Prostate gland (tissue), 2 donors: ENCODE measurements around the gene DNM3. TPM values are rescaled to one million over a fixed set of nuclear protein-coding genes. Genes with fewer than 3 reads are reported as not detected.
A peak's percentile ranks its signal among the peaks of the same experiment; 100 is the strongest.

Experiments
- DNase-seq: peaks from one replicate; pipeline ENCODE4 v3.0.0-alpha.2; 2019; ENCODE audit warnings: low spot score
- H3K27ac ChIP-seq, 2 donors: fragments of 200-600 bp; sonication (generic); 2 replicates each; pipeline ENCODE4 v1.5.1; 2017 to 2019
- H3K27me3 ChIP-seq: fragments of 200-600 bp; sonication (generic); replicated peaks from 2 replicates; pipeline ENCODE4 v1.5.1; 2019; ENCODE audit not compliant: insufficient read depth
- H3K36me3 ChIP-seq, 2 donors: fragments of 200-600 bp; sonication (generic); 1 replicate in 1 of 2; 2 replicates in 1 of 2; pipeline versions ENCODE4 v1.5.1 to v1.8.1; 2017 to 2019
- H3K4me1 ChIP-seq: fragments of 200-600 bp; sonication (generic); replicated peaks from 2 replicates; pipeline ENCODE4 v1.5.1; 2019
- H3K4me3 ChIP-seq, 2 donors: fragments of 200-600 bp; sonication (generic); 2 replicates each; pipeline ENCODE4 v1.5.1; 2017 to 2019
- H3K9me3 ChIP-seq: fragments of 200-600 bp; sonication (generic); 2 replicates; pipeline ENCODE4 v1.5.1; 2017
- CTCF ChIP-seq, 4 experiments: fragments of 200-600 bp in 2 of 4; fragments of 450-650 bp in 2 of 4; sonication (generic) in 2 of 4; IDR thresholded peaks; 1 replicate in 3 of 4; 2 replicates in 1 of 4; pipeline ENCODE4 v1.5.1; 2016 to 2019; ENCODE audit warnings: antibody characterized with exemption in 4 of 4, mild to moderate bottlenecking in 2 of 4, moderate library complexity in 2 of 4
- POLR2A ChIP-seq: fragments of 450-650 bp; IDR thresholded peaks from one replicate; pipeline ENCODE4 v1.6.1; 2016; ENCODE audit warnings: antibody characterized with exemption, mild to moderate bottlenecking
- POLR2AphosphoS5 ChIP-seq: sonication (generic); formaldehyde crosslinking; IDR thresholded peaks from one replicate; pipeline ENCODE4 v1.6.1; 2017; ENCODE audit warnings: antibody characterized with exemption
- whole genome bisulfite sequencing: methylation state at CpG from one replicate; pipeline ENCODE4 v1.1.5; 2018; 5-methylcytosine and 5-hydroxymethylcytosine counted together
- intact Hi-C: fragments of 100-400 bp; cut with DNase I; formaldehyde crosslinking; loops from one replicate; pipeline ENCODE4 v1.14.2; 2022
- total RNA-seq, 2 donors: library from RNA; depleted of rRNA; stranded (reverse); fragments of >200 nt; gene quantifications; one replicate each; pipeline ENCODE4 v1.1.0, GENCODE V29; 2016

Gene DNM3
- total RNA-seq, 2 donors from 2014 or later: 2.3 to 5.3 TPM

GRCh38 chr1:172089768-172090510 lies 248.6 kb downstream of the DNM3 start:
- Histone ChIP-seq H3K4me1 (no peaks in the 10 kb centered on the region), H3K36me3 (peaks cover 0 to 2% of the 10 kb centered on the region in 2 donors), H3K27me3 (no peaks in the 10 kb centered on the region), H3K27ac (no peak overlapping the region), H3K4me3 (no peak overlapping the region), H3K9me3 (no peaks in the 10 kb centered on the region)
- TF ChIP-seq POLR2A (no peak), CTCF (IDR thresholded peaks at IDR 0.05) (peak in 3 of 4 experiments; percentile 44 to 48 (median 45))
- 65% methylated on average over 7 of the region's 7 CpGs for WGBS
- intact Hi-C loops: loop anchor here (2.0 kb wide), 1 partner anchor 311 kb away; no protein-coding TSS in a partner anchor
- peak; percentile 25 for DNase-seq

DNA sequence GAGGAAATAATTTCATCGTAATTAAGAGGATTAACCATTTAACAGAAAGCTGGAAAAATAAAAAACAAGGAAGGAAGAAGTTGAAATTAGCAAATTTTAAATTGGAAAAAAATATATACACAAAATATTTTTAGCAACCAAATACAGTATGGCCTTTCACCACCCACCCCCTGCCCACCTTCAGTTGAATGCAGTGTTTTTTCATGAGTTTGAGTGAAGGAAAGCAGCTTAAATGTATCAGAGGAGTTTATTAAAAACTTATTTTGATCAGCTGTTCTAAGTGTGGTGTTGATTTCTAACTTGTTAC lies 249.2 kb downstream of the DNM3 start:
- intact Hi-C loops: loop anchor here (2.0 kb wide), 1 partner anchor 310 kb away; no protein-coding TSS in a partner anchor
- Histone ChIP-seq H3K4me3 (no peak overlapping the region), H3K27me3 (no peaks in the 10 kb centered on the region), H3K36me3 (peaks cover 0 to 2% of the 10 kb centered on the region in 2 donors), H3K4me1 (no peaks in the 10 kb centered on the region), H3K9me3 (no peaks in the 10 kb centered on the region), H3K27ac (no peak overlapping the region)
- 55% methylated on average over 1 of the region's 1 CpG for whole genome bisulfite sequencing
- no peak for DNase-seq
- no peak for TF ChIP-seq POLR2AphosphoS5
- no peak for TF ChIP-seq CTCF (IDR thresholded peaks at IDR 0.05)
- no peak for TF ChIP-seq POLR2A

DNA sequence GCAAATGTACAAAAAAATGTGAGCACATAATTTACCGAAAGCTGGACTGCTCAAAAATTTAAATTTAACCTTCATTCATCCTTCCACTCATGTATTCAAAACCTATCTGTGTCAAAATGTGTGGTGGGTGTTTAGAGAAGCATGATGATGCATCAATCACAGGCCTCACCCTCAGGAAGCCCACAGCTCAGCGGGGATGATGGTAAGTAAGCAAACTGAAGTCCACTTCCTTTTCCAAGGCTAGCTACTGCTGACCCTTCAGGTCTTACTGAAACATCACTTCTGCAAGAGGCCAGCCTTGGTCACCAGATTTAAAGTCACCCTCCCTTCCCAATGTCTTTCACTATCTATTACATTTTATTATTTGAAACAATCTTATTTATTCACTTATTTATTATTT lies 254.5 kb downstream of the DNM3 start:
- H3K36me3 ChIP-seq: peaks cover 0 to 2% of the 10 kb centered on the region in 2 donors

DNA sequence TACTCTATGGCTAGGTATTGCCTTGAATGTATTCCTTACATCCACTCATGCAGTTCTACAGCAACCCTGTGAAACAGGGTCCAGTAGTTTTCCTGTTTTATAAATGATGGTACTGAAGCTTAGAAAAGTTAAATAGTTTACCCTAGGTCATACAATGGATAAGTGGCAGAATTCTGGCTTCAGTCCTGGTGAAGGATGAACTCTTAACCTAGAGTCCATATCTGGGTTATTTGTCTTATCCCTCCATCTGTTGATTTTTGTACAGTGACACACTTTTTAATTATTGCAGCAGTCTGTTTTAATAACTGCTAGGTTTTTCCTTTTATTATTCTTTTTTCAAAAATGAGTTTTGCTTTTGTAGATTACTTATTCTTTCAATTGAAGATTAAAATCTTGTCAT lies 263.9 kb downstream of the DNM3 start:
- H3K4me3 ChIP-seq: no peak overlapping the region
- no peaks in the 10 kb centered on the region for H3K36me3 ChIP-seq
- no peak for DNase-seq
- no peaks in the 10 kb centered on the region for H3K4me1 ChIP-seq
- intact Hi-C loops: no loop called here
- no peaks in the 10 kb centered on the region for H3K9me3 ChIP-seq
- no peak overlapping the region for H3K27ac ChIP-seq
- no peak for TF ChIP-seq POLR2A
- no peak for TF ChIP-seq CTCF (IDR thresholded peaks at IDR 0.05)
- no peak for TF ChIP-seq POLR2AphosphoS5
- H3K27me3 ChIP-seq: no peaks in the 10 kb centered on the region

More for the DNA sequence above, 254.5 kb downstream of the DNM3 start:
- 95% methylated on average over 2 of the region's 2 CpGs for WGBS
- DNase-seq: no peak
- Histone ChIP-seq H3K4me3 (no peak overlapping the region), H3K4me1 (no peaks in the 10 kb centered on the region), H3K9me3 (no peaks in the 10 kb centered on the region), H3K27me3 (no peaks in the 10 kb centered on the region), H3K27ac (no peak overlapping the region)
- no peak for TF ChIP-seq CTCF (IDR thresholded peaks at IDR 0.05)
- TF ChIP-seq POLR2A: no peak
- no peak for TF ChIP-seq POLR2AphosphoS5
- intact Hi-C loops: no loop called here

DNA sequence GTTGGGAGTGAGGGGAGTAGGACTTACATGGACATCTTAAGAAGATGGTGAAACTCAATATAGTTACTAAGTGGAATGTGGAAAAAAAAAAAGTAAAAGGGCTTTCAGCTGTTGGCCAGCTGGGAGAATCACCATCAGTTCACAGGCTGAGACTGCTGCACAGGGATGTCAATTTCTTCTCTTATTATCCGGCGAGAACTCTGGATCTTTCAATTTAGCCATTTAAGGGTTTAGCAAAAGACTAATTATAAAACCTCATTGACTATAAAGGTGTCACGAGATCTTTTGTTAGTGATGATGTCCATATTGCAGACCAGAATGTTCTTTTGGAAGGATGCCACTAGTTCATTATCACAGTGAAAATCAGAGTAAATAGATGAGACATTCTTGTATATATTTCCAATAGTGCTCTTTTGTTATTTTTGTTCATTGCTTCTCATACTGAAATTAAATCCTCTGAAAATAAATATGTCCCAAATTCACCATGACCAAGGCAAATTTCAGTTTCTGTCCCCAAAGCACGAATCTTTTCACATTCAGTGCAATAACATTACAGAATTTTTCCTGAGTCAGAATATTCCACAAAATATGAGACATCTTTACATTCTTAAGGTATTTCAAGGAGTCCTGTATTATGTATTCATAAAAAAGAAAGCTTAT lies 266.1 kb downstream of the DNM3 start:
- intact Hi-C loops: no loop called here
- no peaks in the 10 kb centered on the region for H3K4me1 ChIP-seq
- no peak for TF ChIP-seq POLR2A
- TF ChIP-seq CTCF (IDR thresholded peaks at IDR 0.05): no peak
- no peak for TF ChIP-seq POLR2AphosphoS5
- DNase-seq: no peak
- H3K27ac ChIP-seq: peak overlapping the region in 1 of 2 donors; percentile 34
- WGBS: 47% methylated on average over 4 of the region's 4 CpGs
- no peaks in the 10 kb centered on the region for H3K36me3 ChIP-seq
- H3K27me3 ChIP-seq: no peaks in the 10 kb centered on the region
- H3K4me3 ChIP-seq: no peak overlapping the region
- no peaks in the 10 kb centered on the region for H3K9me3 ChIP-seq
